NCI-H1417 (cell line): ENCODE data around the gene MBD3L3.
A peak's percentile ranks its signal among the peaks of the same experiment; 100 is the strongest.
"Not testable (repeated sequence)": the region's sequence is repeated elsewhere in the genome, so short reads cannot be mapped to it uniquely, and the experiment has no call there.

Experiments used
- DNase-seq, 3 experiments: peaks; one replicate each; lab custom pipeline; 2025; lab: John Stamatoyannopoulos, UW

Gene MBD3L3

GRCh38 chr19:7058576-7058975 lies at the start of gene MBD3L3:
MBD3L3 (minus strand) TSS chr19:7058676; CDS start chr19:7058605, 71 bp downstream.
- not testable (repeated sequence) for DNase-seq

DNA sequence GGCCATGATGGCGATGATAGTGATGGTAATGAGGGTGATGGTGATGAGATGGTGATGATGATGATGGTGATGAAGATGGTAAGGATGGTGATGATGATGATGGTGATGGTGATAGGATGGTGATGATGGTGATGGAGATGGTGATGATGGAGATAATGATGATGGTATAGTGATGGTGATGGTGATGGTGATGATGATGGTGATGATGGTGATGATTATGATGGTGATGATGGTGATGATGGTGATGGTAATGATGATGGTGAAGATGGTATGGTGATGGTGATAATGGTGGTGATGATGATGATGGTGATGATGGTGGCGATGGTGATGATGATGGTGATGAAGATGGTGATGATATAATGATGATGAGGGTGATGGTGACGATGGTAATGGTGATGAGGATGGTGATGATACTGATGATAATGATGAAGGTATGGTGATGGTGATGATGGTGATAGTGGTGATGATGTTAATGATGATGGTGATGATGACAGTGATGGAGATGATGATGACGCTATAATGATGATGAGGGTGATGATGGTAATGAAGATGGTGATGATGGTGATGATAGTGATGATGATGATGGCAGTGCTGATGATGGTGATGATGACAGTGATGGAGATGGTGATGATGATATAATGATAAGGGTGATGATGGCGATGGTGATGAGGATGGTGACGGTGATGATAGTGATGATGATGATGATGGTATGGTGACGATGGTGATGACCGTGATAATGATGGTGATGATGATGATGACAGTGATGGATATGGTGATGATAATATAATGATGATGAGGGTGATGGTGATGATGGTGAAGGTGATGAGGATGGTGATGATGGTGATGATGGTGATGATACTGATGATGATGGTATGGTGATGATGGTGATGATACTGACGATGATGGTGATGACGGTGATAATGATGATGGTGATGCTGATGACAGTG lies 48.5 kb upstream of the MBD3L3 start:
- DNase-seq: no peak

DNA sequence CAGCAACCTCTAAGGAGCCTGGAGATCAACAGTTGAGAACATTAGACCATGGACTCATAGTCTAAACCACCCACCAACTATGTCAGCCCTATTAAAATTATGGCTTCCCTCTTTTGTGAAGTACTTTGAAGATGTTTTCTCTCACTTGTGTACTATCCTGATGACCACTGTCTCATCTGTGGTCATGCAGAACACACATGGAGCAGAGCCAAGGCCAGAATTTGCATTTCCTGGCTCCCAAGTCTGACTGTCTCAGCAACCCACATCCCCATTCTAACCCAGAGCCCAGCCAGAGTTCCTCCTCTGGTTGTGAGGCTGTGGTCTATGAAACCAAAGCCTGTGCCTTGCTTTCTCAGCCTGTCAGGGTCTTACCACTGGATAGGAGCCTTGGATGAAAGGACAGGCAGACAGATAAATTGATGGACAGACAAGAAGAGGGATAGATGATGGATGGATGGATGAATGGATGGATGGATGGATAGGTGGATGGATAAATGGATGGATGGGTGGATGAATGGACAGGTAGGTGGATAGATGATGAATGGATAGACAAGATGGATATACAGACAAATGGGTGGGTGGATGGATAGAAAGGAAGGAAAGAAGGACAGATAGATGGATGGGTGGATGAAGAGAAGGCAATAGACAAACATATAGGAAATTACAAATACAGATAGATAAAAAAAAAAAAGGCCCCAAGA lies 46.4 kb upstream of the MBD3L3 start:
- DNase-seq: no peak

GRCh38 chr19:7101498-7102253 lies 43.2 kb upstream of the MBD3L3 start:
- DNase-seq: peak in 1 of 3 experiments; percentile 9

DNA sequence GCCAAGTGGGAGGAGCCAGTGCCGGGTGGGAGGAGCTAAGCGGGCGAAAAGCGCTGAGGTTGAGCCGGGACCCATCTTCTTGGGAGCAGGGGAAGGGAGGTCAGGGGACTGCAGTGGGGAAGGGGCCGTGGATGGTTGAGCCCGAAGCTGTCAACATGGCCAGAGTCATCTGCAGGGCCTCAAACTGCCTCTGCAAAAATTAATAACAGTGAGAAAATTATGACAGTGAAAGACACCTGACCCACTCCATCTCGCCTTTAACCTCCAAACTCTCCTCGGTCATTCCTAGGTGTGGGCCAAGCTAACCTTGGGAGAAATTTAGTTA lies 41.1 kb upstream of the MBD3L3 start:
- DNase-seq: no peak

DNA sequence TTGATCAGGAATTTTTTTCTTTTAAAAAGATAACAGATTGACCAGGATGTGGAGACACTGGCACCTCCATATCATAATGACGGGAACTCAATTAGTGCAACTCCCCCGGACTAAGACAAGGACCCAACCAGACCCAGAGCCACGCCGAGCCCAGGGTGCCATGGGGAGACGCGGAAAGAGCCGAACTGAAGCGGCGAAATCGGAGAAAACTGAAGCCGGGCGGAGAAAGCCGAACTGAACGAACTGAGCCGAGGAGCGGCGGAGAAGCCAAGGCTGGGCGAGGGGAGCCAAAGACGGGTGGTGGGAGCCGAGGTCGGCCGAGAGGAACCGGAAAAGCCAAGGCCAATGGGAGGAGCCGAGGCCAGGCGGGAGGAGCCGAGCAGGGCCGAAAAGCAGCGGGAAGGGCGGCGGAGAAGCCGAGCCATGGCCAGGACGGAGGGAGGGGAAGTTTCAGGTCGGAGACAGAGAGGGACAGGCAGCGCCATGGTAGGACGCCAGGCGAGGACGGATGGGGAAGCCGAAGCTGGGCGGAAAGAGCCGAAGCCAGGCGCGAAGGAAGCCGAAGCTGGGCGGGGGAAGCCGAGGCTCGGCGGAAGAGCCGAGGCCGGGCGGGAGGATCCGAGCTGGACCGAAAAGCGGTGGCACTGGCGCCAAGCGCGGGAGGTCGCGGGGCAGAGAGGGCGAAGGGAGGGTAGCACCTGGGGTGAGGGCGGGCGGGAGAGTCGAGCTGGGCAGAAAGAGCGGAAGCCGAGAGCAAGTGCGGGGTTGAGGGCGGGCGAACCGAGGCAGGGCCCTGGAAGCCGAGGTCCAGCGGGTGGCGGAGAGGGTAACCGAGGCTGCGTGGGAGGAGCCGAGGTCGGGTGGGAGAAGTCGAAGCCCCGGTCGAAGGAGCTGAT lies 40.5 kb upstream of the MBD3L3 start:
- peak; percentile 81 to 99 (median 97) for DNase-seq

DNA sequence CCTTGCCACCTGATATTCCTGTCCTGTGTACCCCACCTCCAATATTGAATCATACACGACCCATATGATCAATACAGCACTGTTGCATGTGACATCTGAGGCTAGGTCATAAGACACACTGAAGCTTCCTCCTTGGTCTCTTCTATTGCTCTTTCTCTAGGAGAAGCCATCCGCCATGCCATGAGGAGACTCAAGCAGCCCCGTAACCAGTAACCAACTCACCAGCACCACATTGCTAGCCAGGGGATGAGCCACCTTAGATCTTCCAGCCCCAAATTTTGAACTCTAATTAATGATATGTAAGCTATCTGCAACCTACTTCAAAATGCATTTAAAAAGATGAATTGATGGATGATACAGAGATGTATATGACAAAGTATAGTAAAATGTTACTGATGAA lies 39.6 kb upstream of the MBD3L3 start:
- DNase-seq: no peak

DNA sequence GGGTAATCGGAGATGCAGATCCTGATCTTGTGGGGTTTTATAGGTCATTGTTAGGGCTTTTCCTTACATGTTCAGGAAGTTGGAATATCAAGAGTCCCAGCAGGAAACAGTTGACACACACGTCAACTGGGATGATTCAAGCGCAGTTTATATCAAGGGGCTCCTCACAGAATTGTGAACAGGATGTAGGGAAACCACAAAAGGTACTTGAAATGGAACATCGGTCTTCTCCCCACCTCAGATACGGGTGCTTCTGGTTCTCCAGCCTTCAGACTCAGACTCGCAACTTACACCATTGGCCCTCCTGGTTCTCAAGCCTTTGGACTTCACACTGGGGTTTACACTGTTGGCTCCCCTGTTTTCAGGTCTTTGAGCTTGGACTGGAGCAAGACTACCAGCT lies 30.5 kb upstream of the MBD3L3 start:
- DNase-seq: no peak

- peak in 1 of 3 experiments; percentile 49 for DNase-seq
These were observed 24.8 kb upstream of the MBD3L3 start for GRCh38 chr19:7083076-7083956.

DNA sequence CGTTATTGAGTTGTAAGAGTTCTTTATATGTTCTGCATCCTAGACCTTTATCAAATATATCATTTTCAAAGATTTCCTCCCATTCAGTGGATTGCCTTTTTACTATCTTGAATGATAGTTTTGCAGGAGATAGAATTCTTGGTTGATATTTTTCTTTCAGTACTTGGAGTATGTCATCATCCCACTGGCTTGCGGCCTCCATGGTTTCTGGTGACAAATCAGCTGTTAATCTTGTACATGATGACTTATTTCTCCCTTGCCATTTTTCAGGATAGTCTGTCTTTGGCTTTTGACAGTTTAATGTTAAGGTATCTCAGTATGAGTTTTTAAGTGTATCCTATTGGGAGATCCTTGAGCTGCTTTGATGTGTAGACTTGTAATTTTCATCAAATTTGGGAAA lies 19.5 kb upstream of the MBD3L3 start:
- no peak for DNase-seq

DNA sequence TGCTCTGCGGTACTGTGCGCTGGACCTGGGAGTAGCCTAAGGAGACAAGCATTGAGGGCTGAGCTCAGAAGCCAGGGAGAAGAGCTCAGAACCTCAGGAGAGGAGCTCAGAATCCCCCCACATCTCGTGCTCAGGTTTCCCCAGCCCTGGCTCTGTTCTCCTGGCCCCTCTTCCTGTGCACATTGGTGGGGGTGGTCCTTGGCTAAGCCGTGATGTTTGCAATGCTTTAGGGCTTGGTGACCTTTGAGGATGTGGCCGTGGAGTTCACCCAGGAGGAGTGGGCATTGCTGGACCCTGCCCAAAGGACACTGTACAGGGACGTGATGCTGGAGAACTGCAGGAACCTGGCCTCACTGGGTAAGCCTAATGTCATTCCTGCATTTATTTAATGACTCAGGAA lies 17.7 kb upstream of the MBD3L3 start:
- no peak for DNase-seq

DNA sequence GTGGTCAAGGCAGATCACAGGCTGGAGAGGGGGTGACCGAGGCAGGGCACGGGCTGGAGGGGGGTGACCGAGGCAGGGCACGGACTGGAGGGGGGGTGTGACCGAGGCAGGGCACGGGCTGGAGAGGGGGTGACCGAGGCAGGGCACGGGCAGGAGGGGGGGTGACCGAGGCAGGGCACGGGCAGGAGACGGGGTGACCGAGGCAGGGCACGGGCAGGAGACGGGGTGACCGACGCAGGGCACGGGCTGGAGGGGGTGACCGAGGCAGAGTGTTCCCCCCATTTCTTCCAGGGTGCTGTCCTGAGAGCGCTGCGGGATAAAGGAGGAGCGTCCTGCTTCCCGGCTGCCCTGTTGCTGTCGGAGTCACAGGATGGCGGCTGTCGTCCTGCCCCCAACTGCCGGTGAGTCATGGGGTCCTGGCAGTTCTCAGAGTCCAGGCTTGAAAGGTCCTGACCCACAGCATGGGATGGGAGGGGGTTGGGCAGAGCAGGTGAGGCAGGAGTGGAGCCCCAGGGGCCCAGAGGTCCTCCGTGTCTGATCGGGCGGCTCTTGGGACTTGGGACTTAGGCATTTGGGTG lies 16.3 kb upstream of the MBD3L3 start:
- no peak for DNase-seq

DNA sequence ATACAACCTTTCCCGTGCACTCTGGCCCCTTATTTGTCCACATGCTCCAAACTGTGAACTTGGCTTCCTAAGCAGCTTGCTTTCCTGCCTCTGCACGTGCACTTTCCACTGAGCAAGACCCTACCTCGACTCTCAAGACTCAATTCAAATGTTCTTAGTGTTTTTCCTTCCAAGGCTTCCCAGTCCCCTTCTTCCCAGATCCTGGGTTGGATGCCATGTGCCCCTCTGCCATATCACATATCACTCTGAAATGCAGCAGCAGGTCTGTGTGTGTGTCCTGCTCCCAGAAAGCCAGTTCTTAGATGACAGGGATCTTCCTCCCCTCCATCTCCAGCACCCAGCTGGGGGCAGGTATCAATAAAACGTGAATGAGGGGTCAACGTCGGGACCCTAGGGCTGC lies 14.1 kb upstream of the MBD3L3 start:
- no peak for DNase-seq

DNA sequence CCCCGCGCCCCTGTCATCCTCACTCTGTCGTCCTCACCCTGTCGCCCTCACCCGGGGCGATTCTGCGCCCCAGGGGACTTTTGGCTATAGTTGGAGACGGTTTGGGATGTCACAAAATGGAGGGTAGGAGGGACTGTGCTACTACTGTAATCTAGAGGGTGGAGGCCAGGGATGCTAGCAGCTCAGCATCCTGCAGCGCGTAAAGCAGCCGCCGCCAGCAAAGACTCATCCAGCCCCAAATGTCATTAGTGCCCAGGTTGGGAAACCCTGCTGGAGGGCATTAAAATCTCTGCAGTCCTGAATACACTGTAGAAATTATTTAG lies 11.4 kb upstream of the MBD3L3 start:
- no peak for DNase-seq

GRCh38 chr19:7069042-7069903 lies 10.8 kb upstream of the MBD3L3 start, which contains the start of gene ZNF557:
ZNF557 (plus strand) TSS chr19:7069703; CDS start chr19:7075075, 5,372 bp downstream.
- DNase-seq: peak; percentile 89 to 98 (median 98)

DNA sequence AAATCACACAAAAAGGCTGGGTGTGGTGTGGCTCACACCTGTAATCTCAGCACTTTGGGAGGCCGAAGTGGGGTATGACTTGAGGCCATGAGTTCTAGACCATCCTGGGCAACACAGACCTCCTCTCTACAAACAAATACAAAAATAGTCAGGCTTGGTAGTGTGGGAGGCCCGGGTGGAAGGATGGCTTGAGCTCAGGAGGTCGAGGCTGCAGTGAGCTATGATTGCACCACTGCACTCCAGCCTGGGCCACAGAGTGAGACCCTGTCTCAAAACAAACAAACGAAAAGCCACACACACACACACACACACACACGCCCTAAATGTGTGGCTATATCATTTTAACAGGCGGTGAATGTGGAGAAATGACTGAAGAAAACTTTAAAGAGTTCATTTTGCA lies 10.1 kb upstream of the MBD3L3 start:
- DNase-seq: no peak

GRCh38 chr19:7067716-7068115 lies 9.2 kb upstream of the MBD3L3 start:
- DNase-seq: no peak

DNA sequence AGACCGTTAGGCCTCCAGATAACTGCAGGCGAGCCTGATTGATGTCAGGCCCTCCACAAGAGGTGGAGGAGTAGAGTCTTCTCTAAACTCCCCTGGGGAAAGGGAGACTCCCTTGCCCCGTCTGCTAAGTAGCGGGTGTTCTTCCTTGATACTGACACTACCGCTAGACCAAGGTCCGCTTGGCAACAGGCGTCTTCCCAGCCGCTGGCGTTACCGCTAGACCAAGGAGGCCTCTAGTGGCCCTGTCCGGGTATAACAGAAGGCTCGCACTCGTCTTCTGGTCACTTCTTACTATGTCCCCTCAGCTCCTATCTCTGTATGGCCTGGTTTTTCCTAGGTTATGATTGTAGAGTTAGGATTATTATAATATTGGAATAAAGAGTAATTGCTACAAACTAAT lies 8.6 kb upstream of the MBD3L3 start:
- not testable (repeated sequence) for DNase-seq

GRCh38 chr19:7063764-7064418 lies 5.4 kb upstream of the MBD3L3 start:
- no peak for DNase-seq
